Fibroblast of skin of right biceps (primary cell): ENCODE results near the gene TSPAN32.
A peak's percentile ranks its signal among the peaks of the same experiment; 100 is the strongest.

ENCODE experiments used
- DNase-seq: peaks from one replicate; pipeline ENCODE4 v3.0.0-alpha.2; 2013

TSPAN32 gene

DNA sequence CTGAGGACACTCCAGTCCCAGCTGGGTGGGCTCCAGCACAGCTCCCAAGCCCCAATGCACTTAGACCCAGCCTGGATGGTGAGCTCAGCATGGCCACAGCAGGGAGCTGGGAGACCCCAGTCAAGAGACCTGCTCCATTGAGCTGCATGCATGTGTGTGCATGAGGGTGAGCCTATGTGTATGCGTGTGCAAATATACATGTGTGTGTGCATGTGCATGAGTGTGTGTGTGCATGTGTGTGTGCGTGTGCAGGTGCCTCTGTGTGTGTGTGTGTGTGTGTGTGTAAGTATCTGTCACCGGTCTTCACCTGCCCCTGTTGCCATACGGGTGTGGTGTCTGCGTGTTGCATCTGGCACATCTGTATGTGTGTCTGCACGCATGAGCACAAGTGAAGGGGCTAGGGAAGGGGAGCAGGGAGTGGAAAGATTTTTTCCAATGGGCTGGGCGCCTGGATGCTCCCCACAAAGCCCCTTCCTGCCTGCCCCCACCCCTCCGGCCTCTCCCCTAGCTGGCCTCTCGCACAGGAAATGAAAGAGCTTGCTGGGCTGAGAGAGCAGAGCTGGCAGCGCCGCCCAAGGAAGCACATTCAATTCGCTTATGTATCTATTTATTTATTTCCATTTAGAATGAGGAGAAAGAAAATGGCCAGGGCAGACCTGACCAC lies 4.1 kb downstream of the TSPAN32 start:
- DNase-seq = peak; percentile 59

DNA sequence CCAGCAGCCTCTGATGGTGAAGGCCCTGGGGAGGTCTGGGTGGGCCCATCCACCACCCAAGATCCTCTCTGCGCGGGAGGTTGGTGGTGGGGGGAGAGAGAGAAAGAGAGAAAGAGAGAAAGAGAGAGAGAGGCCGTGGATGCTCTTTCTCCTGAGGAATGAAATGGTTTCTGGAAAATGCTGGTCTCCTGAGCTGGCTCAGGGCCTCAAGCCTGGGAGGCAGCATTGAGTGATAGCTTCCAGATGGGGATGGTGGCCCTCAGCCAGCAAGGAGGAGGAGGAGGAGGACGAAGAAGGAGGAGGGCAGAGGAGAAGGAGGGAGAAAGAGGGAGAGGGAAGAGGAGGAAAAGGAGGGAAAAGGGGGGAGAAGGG lies 4.6 kb downstream of the TSPAN32 start:
- DNase-seq = peak; percentile 93

DNA sequence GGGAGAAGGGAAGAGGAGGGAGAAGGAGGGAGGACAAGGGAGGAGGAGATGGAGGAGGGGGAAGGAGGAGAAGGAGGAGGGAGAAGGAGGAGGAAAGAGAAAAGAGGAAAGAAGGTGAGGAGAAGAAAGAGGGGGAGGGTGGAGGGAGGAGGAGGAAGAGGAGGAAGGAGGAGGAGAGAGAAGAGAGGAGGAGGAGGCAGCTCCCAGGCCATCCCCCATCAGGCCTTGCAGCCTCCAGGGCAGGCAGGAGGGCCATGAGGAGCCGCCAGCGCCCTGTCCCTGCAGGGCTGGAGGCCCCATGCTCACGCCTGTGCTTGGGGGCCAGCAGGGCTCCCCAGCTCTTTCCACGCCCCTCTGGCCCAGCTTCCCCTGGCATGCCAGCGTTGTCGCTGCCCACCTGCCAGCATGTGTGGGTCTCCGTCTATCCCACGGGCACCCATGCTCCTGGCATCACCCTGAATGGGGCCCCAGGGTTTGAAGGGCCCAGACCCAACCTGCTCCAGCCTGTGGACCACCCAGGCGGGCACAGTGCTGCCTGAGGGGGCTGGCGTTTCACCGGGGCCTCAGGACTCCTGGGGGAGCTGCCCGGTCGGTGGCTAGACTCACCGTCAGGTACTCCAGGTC lies 5.2 kb downstream of the TSPAN32 start:
- DNase-seq = no peak

DNA sequence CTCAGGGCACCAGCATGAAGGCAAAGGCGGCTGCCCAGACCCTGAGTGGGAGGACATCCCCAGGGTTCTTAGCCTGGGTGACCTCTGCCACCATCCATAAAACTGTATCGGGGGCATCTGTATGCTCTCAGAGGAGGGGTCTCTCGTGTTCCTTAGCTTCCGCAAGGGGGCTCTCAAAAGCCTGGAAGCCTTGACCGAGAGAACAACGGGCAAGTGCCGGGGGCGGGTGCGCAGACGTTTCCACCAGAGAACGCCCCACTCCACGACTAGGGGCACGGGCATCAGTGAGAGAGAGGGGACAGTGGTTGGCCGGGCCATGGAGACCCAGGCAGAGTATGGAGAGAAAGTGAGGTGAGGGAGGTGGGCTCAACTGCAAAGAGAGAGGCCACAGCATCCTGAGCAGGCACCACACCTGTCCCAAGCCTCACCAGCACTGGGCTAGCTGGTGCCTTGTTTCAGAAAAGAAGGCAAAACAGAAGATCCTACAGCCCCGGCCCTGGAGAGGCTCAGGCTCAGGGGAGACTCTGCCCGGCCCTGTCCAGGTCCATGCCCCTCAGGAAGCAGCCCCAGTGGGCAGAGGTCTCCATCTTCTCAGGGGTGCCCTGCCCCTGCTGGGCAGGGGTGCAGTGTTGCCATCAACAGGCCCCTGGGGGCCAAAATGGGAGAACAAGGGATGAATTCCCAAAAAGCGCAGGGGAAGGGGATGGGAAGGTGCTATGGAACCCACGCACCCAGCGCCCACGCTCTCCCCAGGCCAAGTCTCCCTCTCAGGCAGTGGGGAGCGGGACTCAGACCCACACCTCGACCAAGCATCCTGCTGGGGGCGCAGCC lies 5.9 kb downstream of the TSPAN32 start:
- DNase-seq = no peak

DNA sequence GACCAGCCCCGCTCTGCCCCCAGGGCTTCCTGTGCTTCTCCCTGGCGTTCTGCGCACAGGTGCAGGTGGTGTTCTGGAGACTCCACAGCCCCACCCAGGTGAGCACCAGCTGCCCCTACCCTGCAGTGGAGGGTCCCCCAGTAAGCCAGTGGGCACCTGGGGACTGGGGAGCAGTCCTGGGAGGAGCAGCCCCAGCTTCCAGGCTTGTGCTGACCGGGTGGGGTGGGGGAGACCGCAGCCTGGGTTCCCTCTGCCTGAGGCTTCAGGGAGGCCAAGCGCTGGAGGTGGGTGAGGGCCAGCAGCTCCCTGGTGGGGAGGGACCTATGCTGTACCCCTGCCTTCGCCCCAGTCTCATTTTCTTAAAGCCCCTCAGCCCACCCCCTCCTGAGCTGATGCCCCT lies 6.9 kb downstream of the TSPAN32 start:
- DNase-seq = no peak

GRCh38 chr11:2309251-2310072 lies 7.6 kb downstream of the TSPAN32 start:
- no peak for DNase-seq

DNA sequence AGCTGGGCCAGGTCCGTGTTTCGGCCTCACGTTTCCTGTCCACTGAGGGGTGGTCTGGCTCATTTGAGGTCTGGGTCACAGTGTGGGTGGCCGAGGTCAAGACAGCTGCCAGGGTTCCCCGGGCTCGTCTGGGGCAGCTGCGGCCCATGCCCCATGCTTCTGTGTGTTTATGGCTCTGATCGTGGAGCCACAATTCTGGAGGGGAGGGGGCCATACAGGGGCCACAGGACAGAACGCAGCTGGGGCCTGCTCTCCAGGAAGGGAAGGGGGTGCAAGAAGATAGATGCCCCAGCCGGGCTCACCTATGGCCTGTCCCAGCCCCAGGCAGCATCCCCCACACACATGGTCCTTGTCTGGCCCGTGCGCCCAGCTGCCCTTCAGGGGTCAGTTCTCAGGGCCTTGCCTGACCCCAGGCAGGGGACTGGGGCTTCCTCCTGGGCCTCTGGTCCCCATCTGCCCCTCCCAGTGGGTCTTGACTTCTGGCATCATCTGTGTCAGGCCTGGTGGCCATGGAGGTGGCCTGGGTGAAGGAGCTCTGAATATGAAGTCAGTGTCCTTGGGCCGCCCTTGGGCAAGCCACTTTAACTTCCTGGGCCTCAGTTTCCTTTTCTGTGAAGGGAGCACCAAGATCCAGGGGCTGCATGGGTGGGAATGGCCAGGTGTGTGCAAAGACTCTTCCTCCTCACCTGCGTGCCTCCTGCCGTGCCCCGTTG lies 8.4 kb downstream of the TSPAN32 start:
- DNase-seq = no peak

DNA sequence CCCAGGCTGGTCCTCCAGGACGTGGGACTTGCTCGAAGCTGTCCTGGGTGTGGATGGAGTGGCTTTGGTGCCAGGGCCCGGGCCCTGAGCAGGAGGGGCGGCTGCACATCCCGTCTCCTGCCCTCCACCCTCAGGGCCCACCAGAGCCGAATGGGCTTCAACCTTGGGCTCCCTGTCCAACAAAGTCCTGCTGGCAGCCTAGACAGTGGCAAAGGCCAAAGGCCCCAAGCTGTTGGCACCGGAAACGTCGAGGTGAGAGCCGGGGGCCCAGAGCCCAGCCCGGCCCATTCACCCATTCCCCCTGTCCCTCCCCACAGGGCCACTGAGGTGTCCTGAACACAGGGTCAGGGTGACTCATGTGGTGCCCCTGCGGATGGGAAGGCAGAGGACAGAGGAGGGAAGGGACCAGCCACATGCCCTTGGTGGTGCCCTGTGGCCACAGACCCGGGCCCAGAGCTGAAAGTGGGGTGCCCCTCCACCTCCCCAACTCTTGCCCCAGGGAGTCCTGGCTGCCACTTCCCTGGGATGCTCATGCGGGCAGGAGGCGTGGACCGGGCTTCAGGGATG lies 9.1 kb downstream of the TSPAN32 start:
- no peak for DNase-seq

GRCh38 chr11:2311353-2312133 lies 9.7 kb downstream of the TSPAN32 start:
- DNase-seq = no peak

GRCh38 chr11:2312232-2313042 lies 10.6 kb downstream of the TSPAN32 start:
- DNase-seq = peak; percentile 15

DNA sequence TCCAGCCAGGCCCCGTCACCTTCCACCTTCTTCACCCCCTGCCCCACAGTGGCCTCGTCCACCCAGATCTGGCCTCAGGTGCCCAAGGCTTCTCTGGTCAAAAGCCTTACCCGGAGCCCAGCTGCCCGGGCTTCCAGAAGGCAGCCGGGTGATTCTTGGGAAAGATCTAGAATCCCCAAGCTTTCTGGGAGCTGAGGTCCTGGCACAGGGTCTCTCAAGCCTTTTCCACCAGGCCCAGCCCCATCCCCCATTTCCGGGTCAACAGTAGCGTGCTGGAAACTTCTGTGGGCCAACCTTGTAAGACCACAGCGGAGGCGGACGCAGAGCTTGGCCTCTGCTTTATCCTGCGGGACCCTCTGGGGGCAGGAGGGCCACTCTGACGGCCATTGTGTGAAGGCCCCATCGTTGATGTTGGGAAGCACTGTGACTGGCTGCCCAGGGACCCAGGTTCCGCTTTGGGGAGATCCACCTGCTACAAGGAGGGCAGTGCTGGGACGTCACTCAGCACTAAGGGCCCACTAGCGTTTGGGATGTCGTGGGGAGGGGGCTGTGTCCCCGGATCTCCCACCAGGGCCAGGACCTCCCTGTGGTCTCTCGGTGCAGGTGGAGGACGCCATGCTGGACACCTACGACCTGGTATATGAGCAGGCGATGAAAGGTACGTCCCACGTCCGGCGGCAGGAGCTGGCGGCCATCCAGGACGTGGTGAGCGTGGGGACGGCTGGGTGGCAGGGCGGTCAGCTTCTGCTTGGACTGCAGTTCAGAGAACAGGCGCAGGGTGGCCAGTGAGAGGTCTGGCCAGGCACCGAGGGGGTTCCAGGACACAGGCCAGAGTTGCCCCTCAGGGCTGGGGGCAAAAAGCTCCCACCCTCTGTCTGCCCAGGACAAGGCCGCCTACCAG lies 11.5 kb downstream of the TSPAN32 start:
- no peak for DNase-seq

- no peak for DNase-seq
These were observed 12.3 kb downstream of the TSPAN32 start for GRCh38 chr11:2314136-2314524.

DNA sequence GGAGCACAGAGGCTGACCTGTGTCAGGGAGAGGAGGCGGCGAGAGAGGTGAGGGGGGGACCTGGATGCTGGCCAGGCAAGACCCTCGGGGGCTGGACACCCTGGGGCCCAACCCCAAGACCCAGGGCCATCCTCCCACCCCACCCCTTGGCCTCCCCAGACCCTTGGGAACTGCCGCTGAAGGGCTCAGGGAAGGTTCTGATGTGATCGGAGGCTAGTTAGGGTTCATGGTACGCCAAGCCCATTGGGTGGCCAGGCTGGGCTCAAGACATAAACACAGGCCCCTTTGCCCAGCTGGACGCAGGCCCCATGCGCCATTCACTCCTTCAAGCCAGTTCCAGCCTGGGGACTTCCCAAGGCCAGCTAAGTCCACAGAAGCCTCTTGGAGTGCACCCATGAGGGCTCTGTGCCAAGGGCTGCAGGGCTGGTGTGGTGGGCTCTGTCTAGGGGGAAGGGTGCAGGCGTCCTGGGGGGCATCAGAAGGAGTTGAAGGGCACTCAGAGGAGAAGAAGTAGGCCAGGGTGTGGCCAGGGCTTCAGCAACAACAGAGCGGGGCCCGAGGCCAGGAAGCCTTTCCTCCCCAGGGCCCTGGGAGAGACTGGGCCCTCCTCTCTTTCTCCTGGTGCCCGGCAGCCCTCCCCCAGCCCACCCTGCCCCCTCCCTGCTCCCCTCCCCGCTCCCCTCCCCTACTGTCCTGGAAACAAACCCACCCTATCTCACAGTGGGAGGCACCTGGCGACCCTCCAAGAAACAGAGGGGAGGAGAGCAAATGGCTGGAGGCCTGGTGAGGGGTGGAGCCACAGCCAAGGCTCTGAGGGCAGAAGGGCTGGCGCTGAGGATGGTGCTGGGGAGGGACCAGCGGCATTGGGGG lies 12.9 kb downstream of the TSPAN32 start:
- peak; percentile 88 for DNase-seq

- DNase-seq = no peak
These were observed 13.8 kb downstream of the TSPAN32 start for GRCh38 chr11:2315395-2316168.

DNA sequence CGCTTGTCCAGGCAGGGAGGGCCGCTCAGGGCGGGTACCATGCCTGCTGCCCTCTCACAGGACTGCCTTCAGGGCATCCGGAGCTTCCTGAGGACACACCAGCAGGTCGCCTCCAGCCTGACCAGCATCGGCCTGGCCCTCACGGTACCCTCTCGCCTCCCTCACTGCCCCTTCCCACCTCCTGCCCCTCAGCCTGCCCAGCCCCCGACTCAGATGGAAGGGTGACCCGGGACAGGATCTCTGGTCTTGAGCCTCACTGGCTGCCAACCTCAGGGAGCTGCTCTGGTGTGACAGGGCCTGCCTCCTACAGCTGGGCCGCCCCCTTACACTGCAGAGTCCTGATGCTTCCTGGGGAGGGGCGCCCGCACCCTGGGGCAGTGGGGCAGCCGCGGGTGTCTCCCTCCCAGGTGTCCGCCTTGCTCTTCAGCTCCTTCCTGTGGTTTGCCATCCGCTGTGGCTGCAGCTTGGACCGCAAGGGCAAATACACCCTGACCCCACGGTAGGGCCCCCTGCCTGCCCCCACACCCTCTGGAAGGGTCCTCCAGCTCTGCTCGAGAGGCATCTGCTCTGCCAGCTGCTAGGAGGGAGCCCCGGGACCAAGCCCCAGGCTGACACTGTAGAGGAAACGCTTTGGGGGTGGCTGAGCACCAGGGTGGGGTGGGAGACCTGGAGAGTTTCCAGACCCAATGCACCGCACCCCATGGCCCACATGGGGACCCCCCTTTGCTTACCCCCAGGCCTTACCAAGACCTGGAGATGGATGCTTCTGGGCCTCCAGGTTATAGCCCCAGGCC lies 14.6 kb downstream of the TSPAN32 start:
- no peak for DNase-seq

GRCh38 chr11:2316963-2317244 lies 15.1 kb downstream of the TSPAN32 start:
- DNase-seq = no peak
